ENCODE data around the gene MOB3A.
"Not testable (repeated sequence)": the region's sequence is repeated elsewhere in the genome, so short reads cannot be mapped to it uniquely, and the experiment has no call there.

Gene MOB3A

DNA sequence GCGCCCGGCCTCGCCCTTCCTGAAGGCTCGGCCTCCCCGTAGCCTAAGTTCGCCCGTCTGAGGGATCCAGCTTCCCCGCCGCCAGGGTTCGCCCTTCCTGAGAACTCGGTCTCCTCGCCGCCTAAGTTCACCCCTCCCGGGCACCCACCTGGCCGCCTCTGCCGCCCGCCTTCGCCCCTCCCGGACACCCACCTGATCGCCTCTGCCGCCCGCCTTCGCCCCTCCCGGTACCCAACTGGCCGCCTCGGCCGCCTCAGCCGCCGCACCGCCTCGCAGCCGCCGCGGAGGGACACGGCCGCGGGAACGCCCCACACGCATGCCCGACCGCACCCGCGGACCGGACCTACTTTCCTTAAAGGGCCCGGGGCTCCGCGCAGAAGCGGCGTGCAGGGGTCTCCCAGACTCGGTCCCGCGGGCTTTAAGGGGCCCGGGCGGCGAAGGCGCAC, at the start of gene MOB3A:
Gene MOB3A, minus strand, starts transcription at position 293 of the 446 bp plus-strand sequence. CDS start 17,766 bp downstream, outside the sequence.
- no peak for DNase-seq (ENCODE audit: low spot score)

DNA sequence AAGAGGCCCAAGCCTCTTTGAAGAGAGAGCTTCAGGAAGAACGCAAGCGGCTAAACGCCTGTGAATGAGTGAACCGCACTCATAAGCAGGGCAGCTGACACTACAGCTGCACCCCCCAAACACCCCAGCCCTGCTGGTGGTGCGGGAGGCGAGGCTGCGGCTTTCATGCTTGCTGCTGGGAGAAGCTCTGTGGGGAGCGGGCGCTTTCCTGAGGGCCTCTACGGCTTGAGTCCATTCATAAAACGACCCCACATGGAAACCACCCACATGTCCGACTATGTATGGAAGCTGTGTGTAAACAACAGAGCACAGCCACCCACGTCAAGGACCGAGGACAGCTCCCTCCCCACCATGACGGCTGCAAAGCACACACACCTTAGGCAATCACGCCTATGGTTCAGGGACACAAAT, 49.7 kb upstream of the MOB3A start:
- DNase-seq (ENCODE audit: low spot score), result no peak

DNA sequence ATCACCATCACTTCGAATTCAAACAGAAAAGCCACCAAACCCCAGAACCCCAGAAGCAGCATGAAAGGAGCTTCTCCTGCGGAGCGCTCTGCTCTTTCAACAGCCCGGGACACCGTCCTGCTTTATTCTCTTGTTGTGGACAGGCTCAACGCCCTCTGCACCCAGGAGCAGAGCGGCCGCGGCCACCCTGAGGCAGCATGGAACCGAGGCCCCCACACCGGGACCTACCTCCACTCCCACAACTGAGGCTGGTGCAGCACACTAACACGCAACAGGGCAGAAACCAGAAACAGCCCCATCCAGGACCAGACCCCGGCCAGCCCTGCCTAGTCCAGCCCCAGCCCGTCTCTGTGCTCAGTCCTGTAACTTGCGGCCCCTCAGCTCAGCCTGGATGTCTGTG, 48.1 kb upstream of the MOB3A start:
- no peak for DNase-seq (ENCODE audit: low spot score)

DNA sequence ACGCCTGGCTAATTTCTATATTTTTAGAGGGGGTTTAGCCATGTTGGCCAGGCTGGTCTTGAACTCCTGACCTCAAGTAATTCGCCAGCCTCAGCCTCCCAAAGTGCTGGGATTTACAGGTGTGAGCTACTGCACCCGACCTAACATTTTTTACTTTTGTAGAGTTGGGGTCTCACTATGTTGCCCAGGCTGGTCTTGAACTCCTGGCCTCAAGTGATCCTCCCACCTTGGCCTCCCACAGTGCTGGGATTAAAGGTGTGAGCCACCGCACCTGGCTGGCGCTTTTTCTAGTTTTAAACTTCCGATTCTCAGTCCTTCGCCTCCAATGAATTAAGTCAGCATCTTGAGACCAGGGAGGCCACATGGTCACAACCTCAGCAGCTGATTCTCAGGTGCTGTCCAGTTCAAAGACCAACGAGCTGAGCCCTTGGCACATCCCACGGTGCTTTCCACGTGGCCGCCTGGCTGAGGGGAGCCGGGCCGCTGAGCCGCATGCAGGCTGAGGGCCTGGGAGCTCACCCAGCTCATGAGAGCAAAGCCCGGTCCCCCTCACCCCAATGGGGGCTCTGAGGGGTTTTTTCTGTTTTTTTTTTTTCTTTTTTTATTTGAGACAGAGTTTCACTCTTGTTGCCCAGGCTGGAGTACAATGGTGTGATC, 46.2 kb upstream of the MOB3A start:
- no peak for DNase-seq (ENCODE audit: low spot score)

DNA sequence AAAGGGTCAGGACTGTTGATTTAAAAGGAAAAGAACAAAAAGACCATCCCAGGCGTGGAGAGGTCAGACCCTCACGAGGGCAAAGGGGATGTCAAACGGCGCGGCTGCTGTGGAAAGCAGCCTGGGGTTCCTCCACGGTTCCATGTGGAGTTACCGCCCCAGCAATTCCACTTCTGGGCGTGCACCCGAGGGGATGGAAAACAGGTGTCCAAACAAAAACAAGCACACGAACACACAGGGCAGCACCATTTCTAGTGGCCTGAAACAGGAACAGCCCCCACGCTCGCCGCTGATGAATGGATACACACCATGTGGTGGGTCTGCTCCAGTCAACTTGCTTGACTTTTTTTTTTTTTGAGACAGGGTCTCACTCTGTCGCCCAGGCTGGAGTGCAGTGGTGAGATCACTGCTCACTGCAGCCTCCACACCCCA, 44.0 kb upstream of the MOB3A start:
- no peak for DNase-seq (ENCODE audit: low spot score)

DNA sequence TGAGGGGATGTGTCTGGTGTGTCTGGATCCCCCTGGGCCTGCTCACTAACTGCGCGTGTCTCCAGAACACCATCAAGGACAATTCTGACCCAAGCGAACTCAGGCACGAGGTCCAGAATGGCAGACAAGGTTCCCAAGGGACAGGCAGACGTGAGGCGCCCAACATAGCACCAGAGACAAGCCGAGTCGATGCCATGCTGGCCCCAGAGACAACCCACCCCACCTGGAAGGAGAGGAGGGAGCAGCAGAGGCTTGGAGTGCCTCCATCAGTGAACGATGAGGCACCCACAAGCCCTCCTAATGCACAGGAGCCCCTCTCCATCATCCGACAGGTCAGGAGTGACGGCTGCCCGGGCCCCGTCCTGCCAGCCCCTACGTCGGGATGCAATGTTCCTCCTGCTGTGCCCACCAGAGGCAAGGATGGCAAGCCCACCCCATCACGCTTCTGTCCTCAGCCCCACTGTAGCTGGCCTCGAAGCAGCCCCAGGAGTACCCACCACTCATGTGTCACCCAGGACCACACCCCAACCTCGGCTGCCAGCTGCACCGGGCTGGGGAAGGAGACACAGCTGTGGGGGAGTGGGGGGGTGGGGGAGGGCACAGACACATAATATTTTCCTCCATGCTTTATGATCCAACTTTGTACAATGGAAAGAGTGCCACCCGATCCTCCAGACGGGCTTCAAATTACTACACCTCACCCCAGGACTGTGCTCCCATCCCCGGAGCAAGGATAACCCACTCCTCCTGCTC, 43.4 kb upstream of the MOB3A start:
- no peak for DNase-seq (ENCODE audit: low spot score)

DNA sequence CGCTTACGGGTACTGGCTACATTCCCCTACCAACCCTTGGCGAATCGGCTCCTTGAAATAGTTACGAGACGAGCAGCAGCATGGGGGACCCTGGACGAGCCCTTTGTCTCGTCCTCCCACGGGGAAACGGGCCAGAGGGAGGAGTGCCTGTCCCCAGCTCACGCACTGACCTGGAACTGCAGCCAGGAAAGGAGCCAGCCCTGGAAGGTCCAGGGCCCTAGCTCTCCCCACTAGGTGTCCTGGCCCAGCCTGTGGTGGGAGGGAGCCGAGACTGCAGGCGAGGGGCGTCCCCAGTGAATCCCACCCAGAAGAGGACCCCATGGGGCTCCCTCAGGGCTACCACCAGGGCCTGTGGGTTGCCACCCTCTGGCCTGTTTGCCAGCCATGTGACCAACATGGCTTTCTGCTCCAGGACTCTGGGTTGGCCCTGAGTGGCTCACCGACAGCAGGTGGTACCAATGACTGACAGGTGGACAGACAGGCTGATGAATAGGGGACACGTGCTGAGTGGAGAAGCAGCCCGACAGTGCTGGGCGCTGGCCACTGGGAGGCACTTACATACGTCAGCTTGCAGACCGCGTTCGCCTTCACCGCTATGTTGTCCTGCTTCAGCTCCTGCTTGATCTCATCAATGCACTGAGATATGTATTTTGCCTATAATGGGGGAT, 42.1 kb upstream of the MOB3A start:
- no peak for DNase-seq (ENCODE audit: low spot score)

DNA sequence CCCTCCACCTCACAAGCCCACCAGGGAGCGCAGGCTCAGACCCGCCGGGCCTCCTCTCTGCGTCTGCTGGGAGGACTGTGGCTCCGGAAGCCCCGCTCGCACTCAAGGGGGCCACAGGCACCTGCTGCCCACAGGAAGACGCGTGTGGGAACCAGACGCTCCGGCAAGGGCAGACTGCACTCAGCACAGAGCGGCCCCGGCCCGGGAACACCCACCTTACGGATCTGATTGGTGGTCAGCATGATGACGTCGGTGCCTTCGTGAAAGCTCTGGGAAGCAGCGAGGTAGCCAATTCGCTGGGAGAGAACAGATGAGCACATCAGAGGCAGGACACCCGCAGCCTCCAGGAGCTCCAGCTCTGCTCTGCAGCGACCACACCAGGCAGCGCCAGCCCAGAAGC, 40.7 kb upstream of the MOB3A start:
- DNase-seq (ENCODE audit: low spot score), result no peak

DNA sequence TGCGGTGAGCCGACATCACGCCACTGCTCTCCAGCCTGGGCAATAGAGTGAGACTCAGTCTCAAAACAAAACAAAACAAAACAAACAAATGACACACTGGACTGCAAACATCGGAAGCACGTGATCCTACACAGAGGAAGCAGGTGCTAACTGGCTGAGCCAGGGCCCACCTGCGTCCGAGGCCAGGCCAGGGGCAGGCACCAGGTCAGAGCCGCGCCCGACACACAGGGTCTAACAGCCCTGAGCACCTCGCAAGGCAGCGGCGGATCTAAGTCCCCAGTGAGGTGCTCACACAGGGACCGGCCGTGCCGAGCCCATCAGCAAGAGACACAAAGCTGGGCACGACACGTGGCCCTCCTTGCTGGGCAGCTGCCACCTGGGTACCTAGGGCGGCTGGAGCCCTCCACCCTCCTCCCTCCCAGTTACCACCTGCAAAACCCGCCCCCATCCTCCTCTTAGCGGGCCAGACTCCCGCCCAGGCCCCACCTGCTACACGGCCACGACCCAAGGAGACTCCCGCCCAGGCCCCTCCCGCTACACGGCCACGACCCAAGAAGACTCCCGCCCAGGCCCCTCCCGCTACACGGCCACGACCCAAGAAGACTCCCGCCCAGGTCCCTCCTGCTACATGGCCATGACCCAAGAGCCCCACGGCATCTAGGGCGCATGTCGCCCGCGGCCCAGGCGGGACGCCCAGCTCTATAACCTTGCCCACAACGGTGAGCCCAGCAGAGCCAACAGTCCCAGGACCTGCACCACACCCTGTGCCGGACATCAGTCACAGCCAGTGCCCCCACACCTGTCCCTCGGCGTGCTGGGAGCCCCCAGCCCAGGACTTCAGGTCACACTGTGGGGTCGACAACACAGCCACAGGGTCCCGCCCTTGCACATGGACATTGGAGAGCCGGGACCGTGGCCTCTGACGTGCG, 39.6 kb upstream of the MOB3A start:
- no peak for DNase-seq (ENCODE audit: low spot score)

DNA sequence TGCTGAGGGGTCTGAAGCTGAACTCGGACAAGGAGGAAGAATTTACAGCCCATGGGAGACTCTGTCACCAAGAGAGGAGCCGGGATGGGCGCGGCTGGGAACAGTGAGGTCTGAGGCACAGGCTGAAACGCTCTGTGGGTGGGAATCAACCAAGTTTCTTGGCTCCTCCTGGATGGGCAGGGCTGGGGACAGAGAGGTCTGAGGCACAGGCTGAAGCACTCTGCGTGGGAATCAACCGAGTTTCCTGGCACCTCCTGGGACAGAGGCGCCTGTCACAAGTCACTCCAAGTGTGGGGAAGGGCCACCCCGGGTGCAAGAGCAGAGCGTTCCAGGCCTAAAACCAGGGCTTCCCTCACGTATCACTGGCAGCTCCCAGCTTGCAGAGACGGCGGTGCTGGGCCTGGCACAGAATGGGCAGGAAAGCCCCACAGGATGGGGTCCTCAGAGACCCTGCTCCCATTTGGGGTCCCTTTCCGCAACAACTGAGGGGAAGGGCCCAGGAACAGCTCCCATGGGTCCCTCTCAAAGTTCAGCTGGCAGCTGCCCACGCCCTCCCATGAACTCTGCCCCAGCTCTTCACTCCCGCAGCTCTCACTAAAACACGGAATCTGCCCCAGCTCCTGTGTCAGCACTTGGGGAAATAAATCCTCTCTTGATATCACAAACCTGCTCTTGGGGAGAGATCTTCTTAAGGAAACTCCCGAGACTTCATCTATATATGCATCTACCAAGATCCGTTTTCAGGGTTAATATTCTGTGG, 36.8 kb upstream of the MOB3A start:
- no peak for DNase-seq (ENCODE audit: low spot score)

DNA sequence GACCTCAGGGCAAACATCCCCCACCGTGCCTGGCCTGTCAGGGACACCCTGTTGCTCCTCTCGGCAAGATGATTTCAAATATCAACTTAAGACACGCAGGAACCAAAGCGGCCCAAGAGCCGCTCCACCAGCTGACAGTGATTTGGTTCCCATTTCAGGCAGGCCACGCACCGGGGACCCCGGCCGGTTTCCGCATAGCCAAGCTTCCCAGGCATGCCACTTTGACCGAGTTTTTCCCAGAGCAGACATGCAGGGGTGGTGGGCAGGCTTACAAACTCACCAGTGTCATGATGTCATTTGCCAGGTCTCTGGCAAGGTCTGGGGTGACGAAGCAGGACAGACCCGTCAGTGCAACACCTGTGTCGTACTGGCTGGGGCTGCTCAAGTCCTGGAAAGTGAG, 36.1 kb upstream of the MOB3A start:
- no peak for DNase-seq (ENCODE audit: low spot score)

DNA sequence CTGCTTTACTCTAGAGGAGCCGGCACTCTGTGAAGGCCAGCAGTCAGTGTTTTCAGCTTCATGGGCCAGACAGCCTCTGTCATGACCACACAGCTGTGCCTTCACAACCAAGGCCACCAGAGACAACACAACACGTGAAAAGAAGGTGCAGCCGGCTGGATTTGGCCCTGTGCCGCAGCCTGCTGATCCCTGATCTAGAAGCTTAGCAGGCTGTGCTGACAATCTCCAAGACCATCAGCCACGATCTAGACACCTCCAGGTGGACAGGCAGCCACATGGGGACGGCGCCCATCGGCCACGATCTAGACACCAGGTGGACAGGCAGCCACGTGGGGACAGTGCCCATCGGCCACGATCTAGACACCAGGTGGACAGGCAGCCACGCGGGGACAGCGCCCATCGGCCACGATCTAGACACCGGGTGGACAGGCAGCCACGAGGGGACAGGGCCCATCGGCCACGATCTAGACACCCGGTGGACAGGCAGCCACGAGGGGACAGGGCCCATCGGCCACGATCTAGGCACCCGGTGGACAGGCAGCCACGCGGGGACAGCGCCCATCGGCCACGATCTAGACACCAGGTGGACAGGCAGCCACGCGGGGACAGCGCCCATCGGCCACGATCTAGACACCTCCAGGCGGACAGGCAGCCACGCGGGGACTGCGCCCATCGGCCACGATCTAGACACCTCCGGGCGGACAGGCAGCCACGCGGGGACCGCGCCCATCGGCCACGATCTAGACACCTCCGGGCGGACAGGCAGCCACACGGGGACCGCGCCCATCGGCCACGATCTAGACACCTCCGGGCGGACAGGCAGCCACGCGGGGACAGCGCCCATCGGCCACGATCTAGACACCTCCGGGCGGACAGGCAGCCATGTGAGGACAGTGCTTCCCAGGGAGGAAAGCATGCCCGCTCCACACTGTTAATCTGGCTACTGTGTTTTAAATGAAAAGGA, 35.2 kb upstream of the MOB3A start:
- not testable (repeated sequence) for DNase-seq (ENCODE audit: low spot score)

DNA sequence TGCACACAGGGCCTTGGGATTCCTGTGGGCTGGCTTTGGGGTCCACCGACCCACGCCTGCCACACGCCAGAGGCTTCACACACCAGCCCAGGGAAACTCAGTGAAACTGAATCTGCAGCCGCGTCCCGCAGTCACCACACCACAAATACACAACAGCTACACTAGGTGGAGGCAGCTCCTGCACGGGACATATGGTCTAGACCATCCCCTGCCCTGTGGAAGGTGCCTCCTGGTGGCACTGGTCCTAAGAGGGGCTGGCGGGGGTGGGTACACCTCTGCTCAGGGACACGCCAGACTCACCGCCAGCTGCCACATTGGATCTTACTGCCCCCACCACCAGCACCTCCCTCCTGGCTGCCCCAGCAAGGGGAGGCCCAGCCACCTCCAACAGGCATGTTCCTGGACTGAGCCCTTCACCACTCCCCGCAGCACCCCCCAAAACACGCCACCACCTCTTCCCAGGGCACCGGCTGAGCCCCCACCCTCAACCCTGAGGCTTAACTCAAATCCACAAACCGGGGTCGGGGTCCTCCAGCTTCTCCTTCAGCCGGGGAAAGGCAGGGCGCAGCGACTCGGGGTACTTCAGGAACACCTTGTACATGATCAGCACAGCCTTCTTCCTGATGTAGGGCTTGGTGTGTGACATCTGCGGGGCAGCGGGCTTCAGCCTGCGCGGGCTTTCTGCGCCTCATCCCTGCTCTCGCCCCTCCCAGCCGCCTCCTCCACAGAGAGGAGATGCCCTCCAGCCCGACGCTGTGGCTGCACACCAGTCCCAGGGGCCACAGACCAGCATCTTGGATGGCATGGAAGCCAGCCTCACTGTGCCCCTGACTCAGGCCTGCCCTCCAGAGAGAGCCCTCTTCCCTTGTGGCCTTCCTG, 34.0 kb upstream of the MOB3A start:
- no peak for DNase-seq (ENCODE audit: low spot score)

DNA sequence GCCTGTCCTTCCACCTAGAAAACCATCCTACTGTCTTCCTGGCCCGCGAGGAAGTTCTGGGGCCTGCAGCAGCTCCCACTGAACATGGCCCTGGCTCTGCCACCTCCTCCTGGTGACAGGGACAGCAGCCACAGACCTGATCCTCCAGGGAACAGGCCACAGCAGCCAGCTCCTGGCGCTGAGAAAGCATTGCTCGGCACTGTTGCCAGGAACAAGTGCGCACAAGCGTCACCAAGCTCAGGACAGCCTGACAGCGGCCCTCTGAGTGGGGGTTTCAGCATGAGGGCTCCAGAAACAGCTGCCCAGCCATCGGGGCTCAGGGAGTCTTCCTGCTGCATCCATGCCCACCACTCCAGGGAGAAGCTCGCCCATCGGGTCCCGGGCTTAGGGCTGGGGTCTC, 33.4 kb upstream of the MOB3A start:
- DNase-seq (ENCODE audit: low spot score), result peak; percentile 7

DNA sequence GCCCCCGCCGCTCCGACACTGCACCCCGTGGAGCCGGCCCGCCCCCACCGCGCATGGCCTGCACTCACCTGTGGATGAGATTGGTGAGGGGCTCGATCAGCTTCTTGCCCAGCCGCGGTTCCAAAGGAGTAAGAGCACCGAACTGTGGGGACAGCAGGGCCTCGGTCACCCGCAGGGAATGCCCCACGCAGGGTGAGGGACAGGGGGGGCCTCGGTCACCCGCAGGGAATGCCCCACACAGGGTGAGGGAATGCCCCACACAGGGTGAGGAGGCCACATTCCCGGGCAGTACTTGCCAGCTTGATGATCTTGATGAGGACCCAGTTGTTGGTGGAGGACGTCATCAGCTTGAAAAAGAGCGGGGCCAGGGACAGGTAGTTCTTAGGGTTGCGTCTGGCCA, 32.9 kb upstream of the MOB3A start:
- no peak for DNase-seq (ENCODE audit: low spot score)

DNA sequence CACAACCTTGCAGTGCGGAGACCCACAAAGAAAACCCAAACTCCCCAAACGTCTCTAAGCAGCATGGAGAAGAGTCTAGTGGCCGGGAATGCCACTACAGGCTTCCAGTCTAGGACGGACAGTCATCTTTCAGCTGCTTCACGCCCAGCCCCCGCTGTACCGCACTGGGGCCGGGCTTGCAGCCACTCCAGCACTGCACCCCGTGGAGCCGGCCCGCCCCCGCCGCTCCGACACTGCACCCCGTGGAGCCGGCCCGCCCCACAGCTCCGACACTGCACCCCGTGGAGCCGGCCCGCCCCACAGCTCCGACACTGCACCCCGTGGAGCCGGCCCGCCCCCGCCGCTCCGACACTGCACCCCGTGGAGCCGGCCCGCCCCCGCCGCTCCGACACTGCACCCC, 32.1 kb upstream of the MOB3A start:
- not testable (repeated sequence) for DNase-seq (ENCODE audit: low spot score)

DNA sequence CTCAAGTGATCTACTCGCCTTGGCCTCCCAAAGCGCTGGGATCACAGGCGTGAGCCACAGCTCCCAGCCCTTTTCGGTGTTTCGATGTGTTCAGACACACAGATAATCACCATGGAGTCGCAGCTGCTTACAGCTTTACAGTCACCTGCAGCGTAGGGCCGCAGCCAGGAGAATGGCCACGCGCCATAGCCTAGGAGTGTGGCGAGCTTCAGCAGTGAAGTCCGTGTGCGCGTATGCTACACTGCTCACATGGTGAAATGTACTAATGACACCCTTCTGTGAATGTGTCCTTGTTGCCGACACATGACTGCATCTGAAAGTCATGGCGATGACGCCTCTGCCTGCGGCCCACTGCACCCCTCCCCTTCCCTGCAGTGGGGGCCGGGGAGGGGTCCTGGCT, 31.6 kb upstream of the MOB3A start:
- no peak for DNase-seq (ENCODE audit: low spot score)

DNA sequence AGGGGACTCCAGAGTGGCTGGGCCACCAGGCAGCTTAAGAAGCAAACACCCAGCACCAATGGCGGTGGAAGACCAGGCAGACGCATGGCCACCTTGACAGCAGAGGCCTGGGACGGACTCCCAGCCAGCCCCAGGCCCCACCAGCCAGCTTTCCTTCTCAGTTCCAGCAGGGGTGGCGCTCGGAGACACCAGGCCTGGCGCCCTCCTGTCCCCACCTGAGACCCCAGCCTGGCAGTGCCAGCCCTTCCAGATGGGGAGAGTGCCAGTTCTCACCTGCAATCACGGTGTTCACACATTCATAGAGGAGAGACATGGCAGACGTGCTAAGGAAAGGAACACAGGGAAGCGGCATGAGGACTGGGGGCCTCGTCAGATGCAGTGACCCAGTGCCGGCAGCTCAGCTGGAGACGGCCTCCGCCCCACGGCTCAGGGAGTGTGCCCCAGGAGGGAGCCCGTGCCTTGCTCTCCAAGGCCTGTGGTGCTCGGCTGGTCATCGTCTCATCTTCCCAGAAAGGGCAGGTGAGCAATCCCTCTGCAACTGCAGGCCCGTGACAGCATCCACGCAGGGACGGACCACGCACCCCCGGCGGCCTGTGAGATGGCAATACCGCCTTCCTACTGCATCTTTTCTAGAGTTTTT, 30.9 kb upstream of the MOB3A start:
- no peak for DNase-seq (ENCODE audit: low spot score)
